ENCODE measurements around the gene USP48.
"Not testable (repeated sequence)": the region's sequence is repeated elsewhere in the genome, so short reads cannot be mapped to it uniquely, and the experiment has no call there.

USP48 gene

DNA sequence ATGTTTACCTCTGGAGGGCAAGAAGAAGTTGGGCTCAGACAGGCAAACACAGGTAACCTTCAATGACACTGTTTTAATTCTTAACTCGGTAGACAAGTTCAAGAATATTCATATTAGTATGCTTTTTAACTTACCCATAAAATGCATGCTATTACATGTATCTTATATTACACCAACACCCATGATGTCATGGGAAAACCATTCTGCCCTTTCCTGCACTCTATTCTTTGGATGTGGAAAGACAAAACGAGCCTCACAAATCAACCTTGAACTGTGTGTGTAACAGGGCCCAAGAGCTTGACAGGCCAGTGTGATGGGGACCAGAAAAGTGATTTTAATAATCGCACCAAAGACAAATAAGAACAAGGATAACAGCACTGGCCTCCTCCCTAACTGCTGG, 91.2 kb downstream of the USP48 start:
- DNase-seq = no peak

DNA sequence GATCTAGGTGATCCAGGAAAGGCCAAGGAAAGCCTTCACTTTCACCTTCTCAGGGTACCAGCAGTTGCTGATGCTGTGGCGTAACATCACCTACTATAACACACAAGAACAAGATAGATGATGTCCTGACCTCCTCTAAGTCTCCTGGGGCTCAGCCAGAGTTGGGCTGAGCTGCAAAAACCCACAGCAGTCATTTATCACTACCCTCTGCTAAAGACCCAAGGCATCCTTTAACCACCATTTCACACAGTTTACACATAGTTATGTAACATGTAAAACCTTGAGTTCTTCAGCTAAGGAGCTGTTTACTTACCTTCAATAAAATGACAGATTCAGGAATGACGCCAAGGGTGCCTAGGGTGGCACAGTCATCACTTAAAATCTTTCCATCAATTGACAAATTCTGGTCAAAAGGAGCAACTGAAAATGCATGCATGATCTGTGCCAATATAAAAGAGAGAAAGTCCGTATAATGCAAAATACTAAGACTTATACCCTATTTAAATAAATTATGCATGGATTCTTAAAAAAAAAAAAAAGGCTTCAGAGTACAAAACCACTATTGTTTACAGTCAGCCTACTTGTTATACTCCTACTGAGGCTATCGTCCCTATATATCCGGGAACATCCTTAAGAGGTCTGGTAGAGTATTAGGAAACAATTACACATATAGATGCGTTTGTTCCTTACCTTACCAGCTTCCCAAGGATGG, 93.1 kb downstream of the USP48 start:
- no peak for DNase-seq

DNA sequence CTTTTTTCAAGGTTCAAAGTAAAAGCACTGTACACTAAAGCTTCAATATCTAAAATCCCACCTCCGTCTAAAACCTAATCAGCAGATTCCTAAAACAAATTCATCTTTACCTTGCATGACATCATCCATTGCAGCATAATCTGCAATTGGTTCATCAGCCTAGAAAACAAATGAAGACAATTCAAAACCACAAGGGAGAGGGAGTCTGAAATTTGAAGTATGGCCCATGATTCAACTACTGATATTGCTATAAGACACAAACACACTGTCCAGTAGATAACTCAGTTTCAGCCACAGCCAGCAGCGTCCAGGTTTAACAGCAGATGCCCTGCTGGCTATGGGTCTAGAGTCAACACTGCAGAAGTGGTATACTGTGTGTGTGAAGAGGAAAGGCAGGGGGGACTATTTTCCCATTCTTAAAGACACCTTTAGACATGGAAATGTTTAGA, 95.8 kb downstream of the USP48 start:
- DNase-seq = no peak

DNA sequence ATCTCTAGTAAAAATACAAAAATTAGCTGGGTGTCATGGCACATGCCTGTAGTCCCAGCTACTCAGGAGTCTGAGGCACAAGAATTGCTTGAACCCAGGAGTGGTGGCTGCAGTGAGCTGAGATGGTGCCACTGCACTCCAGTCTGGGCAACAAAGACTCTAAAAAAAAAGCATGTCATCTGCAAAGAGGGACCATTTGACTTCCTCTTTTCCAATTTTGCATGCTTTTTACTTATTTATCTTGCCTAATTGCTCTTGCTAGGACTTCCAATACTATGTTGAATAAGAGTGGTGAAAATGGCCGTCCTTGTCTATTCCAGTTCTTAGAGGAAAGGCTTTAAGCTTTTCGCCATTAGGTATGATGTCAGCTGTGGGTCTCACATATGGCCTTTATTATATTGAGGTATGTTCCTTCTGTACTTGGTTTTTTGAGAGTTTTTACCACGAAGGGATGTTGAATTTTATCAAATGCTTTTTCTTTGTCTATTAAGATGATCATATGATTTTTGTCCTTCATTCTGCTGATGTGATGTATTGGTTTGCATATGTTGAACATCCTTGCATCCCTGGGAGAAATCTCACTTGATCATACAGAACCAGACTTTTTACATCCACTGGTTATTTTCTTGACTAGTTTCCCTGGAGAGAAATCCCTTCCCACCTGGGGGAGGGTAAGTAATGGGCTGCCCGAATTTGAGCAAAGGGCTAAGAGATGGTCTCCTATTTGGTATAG, 96.8 kb downstream of the USP48 start:
- DNase-seq = no peak

DNA sequence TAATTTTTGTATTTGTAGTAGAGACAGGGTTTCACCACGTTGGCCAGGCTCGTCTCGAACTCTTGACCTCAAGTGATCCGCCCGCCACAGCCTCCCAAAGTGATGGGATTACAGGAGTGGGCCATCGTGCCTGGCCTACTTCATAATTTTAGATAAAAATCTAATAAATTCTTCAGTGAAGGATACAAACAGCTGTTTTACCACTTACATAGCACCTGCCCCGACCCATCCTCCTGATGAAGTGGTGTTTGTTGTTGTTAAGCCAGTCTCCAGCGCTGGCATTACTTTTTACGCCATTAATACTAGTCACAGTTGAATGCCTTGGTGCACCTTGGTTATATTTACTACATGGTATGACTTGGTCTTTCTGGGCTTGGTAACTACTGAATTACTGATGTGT, 101.5 kb downstream of the USP48 start:
- no peak for DNase-seq

DNA sequence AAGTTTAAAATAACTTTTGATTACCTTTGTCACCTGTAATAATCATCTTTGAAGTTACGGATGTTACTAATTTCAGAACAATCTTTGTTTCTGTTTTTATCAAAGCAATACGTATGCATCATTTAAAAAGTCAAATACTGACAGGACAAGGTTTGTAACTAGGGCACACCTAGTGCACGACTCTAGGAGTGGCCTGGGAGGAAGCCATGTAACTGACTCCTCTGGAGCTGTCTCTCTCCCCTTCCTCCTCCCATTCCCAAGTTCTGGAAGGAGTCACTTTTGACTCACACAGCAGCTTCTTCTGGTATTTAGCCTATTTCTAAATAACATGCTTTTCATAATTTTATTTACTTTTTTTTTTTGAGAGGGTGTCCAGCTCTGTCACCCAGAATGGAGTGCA, 102.0 kb downstream of the USP48 start:
- no peak for DNase-seq

DNA sequence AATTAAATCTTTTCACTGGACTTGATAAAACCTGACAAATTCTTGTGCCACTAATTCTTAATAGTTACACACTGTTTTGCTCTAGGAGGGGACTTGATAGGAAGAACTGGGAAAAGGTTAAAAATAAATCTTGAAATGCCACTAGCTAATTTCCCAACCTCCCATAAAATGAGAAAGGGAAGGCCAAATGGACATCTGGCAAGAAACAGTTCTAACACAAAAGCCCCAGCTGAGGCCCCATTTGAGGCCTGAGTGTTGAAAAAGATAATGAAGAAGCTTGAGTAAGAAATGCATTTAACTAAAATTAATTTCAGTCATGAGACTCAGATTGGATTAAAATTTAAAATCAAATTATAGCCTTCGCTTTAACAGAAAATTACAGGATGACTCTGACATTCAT, 102.6 kb downstream of the USP48 start:
- no peak for DNase-seq

DNA sequence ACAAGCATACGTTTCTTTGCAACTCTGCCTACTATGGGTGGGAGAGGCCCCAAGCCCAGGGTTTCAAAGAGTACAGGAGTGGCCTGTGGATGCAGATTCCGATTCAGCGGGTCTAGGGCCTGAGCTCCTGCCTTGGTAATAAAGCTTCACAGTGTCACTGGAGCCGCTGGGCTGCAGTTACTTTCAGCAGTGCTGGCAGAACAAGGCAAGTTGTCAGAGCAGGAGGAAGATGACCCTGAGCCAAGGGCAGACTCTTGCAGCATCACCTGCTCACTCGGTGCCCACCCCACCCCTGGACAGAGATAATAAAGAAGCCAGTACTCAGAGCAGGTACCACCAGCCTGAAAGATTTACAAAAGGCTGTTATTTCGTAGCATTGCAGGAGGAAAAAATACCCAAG, 105.8 kb downstream of the USP48 start:
- DNase-seq = no peak

DNA sequence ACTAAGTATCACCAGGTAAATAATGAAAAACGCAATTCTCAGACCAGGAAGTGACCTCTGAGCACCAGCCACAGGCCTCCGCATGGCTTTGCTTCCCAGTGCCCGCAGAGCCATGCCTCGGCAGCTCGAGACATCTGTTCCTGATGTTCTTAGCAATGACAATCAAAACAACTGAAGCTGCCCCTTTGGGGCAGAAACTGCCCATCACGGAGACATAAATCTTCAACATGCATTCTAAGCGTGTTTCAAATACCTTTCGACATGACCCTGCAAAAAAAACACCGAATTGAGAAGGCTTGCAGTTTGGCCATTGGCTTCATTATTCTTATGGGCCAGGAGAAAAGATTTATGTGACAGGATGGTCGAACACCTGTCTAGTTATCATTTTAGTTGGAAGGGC, 108.0 kb downstream of the USP48 start:
- DNase-seq = no peak

DNA sequence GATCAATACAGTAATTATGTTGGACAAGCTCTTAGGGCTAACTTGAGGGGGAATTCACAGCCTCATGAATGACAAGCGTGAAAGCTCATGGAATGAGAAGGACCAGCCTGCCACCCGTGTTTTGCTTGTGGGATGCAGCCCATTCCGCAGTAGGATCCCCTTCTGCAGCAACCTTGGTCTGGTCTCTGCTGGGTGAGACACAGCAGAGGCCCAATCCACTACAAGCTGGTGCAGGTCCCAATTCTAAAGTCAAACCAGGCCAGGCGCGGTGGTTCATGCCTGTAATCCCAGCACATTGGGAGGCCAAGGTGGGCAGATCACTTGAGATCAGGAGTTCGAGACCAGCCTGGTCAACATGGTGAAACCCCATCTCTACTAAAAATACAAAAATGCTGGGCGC, 109.1 kb downstream of the USP48 start:
- DNase-seq = not testable (repeated sequence)

DNA sequence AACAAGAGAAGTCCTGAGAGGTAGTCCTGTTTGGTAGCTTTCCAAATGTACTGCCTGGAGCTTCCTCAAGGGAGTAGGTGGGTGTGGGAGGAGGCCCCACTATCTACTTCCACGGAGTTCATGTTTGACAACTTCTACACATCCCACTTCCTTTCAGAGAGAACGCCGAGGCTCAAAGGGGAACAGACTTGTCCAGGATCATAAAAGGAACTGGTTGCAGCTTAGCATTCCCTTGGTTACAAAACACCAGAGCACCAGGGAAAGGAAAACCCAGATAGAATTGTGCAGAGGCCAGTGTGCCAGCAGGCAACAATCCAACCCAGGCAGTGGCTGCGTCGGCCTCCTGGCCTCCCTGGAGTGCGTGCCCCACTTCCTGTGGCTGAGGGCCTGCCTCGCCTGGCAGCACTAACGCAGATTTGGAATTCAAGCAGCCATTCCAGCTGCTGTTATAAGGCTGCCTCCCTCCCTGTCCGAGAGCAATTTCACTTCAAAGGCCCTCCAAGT, 109.6 kb downstream of the USP48 start:
- DNase-seq = no peak

DNA sequence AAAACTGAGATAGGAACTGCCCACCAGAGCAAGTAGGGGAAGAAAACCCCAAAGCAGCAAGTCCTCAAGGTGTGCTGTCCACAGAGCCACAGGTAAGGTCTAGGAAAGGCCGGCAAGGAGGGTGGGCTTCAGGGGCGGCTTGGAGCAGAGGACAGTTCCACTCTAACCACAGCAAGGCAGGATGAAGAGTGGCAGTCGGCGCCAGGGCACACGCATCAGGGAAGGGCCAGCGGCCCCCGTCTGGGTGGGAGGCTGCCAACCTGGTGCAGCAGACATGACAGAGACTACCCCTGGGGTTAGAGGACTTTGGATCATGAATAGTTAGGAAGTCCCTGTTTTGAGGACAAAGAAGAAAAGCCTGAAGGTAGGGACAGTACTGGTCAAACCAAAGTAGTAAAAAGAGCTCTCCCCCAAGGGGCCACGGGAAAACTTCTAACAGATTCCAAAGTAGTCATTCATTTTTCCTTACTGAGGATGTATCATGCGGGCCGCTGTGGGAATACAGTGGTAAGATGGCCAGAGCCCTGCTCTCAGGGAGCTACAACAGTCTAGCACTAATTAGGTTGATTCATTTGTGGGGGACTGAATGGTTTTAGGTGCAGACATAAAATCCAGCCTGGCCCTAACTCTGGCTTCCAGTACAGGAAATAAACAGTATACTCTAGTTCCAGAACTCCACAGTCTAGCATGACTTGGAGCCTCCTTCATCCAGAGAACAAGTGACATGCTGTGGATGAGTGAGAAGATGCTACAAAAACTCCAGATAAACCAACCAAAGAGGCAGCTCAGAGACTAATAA, 110.3 kb downstream of the USP48 start:
- no peak for DNase-seq

DNA sequence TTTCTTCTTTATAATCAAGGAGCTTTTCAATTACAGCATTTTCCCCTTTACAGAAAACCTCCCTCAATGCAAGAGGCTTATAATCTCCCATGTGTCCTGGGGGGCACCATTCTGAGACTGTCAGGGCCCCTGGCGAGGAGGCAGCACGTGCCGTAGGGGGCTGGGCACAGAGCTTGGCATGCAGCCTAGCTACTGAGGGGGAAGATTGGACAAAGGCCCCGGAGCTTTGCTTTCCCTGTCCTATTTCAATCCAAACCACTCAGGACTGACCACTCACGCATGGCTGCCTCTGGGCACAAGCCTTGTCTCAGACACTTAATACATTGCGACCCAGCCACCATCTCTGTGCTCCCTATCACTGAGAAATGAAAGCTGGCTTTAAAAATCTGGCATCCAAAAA, 111.0 kb downstream of the USP48 start:
- DNase-seq = no peak

DNA sequence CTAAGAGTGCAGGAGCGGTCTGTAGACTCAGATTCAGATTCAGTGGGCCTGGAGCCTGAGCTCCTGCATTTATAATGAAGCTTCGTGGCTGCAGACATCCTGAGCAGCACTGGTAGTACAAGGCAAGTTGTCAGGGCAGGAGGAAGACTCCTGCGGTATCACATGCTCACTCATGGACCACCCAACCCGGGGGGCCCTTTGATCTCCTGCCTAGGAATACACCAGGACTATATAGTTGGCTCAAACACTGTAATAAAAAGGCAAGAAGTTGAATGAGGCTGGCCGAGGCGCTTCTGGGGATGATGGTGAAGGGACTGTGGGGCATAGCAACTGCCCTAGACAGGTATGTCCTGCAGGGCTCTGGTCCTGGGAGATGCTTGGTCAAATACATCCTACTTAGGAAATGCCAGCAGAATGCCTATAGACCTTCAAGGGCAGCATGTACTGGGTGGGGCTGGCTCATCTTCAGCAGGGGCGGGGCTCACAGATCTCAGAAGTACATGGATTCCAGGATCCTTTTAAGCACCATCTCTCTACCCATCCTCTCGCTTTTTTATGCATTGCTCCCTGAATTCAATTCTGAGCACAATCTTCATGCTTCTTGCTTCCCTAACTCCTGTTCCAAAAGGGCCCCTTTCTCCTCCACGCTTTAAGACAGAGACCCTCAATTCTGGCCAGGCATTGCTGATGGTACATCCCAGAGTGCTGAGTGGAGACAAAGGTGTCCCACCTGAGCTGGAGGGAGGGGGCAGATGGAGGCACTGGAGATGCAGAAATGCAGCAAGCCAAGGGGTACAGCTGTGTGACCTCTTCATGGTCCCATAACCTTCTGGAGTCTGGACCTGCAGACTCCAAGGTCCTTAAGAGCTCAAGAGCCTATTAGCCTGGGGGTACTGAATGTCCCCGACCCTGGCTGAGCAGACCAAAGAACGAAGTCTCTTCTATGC, 111.7 kb downstream of the USP48 start:
- no peak for DNase-seq

DNA sequence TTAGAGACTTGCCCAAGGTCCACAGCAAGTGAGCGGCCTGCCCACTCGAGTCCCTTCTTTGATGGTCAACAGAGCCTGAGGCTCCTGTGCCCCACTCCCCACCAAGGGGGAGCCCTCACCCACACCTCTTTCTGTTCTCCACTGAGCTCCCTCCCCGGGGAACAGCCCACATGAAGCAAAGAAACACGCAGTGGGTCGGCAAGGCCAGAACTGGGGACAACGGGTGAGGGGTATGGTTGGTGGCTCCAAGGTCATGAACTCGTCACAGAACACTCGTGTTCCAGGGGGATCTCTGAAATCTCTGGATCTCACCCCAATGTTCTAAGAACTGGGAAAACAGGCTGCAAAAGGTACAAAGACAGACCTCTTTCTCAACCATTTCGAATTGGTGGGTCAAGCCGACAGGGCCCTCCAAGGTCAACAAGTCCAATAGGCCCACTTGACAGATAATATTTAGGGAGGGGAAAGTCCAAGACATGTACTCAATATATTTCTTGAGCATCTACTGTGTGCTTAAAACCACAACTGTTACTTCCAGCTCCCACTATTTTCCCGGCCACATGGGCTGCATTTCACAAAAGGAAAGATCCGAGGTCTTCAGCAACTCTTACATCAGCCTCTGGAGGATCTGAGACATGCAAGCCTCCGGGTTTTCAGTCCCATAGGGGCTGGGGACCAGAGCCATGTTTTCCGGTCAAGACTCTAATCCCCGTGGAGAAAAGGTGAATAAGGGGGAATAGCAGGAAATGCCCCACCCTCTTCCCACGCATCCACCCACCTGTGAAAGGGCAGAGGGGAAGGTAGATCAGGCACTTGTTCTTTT, 112.7 kb downstream of the USP48 start:
- no peak for DNase-seq

DNA sequence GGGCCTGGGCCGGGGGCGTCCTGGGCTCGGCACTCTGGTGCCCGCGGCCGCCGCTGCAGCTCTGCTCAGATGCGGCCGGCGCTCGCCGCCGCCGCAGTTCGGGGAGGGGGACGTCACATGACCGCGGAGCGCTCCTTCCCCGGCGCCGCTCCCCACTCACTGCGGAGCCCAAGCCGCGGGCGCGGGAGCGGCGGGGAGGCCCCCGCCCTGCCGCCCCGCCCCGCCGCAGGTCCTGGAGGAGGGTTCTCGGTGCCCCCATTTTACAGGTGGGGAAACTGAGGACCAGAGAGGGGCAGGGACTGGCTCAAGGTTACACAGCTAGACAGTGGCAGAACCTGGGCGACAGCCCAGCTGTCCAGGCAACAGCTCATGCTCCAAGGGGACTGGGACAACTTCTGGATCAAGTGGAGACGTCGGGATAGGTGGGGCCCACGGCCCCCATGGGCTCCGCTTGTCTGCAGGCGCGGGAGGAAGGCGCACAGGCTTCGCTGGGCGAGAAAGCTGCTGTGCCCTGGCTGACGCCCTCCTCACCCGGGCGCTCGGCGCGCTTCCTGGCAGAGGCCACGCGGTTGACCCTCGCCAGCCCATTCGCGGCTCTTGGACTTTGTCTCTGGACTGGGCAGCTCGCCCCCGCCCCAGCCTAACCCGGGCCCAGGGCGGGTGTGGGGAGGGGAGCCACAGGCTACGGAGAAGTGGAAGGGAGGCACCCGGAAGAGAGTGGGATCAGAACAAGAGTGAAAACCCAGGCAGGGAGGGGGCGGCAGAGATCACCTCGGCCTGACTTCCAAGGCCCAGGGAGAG, 113.5 kb downstream of the USP48 start, which contains the start of gene RAP1GAP:
TSS of gene RAP1GAP (minus strand) at position 100 of the 801 bp plus-strand sequence. CDS start 49,325 bp downstream, outside the sequence.
- no peak for DNase-seq

DNA sequence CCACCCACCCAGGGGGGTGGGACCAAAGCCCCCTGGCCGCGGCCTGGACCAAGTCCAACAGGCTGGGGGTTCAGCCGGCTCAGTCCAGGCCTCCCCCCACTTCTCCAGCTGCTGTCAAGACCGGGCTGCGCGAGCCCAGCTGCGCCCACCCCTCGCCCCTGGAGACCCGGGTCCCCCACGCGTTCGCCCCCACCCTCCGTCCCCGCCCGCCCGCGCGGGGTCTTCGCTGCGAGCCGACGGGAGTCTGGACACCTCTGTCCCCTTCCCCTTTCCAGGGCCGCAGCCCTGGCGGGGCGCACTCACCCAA, 114.0 kb downstream of the USP48 start:
- no peak for DNase-seq

DNA sequence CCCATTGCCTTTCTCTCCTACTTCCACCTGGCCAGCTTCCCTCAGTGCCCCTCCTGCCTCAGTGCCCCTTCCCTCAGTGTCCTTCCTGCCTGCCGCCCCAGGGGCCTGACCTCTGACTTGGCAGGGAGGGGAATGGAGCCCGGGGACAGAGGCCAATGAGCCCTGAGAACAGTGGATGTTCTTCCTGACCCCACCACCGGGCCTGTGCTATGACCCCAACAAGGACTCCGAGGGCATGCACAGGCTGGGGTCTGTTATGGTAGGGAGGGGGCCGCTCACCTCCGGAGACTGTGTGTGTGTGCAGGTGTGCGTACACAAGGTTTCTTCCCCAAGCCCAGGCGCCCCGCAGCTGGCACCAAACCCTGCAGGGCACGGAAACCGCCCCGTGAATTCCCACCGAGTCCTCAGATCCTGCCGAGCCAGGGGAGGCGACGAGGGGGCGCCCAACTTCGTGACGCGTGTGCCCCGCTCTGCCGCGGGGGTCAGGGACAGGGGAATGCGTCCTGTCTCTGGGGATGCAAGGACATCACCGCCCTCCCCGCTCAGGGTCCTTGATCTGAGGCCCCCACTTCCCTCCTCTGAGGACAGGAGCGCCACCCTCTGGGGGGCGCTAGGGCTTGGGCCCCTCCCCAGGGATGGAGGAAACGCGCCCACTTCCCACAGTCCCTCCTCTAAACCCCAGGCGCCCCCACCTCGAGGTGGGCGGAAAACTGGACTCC, 114.6 kb downstream of the USP48 start:
- no peak for DNase-seq

DNA sequence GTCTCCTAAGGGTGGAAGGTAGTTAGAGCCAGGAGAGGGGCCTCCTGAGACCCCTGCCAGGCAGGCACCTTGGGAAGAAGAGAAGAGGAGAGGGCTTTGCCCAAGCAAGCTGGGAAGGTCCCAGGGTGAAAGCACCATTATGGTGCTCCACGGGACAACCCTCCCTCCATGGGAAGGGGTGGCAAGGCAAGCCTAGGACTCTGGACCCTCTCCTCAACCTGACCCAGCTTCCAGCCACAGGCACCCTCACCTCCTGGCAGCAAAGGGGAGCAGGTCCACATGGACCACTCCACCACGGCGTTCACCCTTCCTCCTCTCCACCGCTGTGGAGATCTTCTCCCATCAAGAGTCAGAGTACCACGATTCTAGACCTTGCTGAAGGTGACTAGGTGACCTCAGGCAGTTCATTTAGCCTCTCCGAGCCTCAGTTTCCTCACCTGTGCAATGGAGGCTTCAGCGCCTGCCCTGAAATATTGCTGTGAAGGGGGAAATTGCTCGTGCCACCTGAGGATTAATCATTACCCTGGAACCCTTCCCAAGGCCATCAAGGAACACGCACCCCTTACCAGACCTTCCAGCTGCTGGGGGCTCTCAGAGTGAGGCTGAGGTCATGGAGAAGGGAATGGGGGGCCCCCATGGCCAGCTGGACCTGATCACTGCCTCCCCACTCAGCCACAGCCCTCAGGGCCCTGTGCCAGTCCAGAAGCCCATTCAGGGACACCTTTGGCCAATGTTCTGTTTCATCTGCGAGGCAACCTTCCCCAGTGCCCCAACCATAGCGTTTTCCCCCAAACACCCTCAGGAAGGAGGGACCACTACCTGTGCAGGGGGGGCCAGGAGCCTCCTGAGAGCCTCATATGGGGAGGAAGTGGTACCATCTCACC, 115.4 kb downstream of the USP48 start:
- DNase-seq = no peak
